ENCODE results near the gene TOP1. TPM values are rescaled to one million over a fixed set of nuclear protein-coding genes. Genes with fewer than 3 reads are reported as not detected.

TOP1 gene
- total and polyA plus RNA-seq, 2 experiments from 2014 or later: 21.5 to 21.7 TPM

- no peaks in the 10 kb centered on the region for H3K4me1 ChIP-seq (ENCODE audit: low read depth)
- H3K36me3 ChIP-seq: peaks cover 26% of the 10 kb centered on the region
- H3K4me3 ChIP-seq: no peak overlapping the region
- no peak overlapping the region for H3K27ac ChIP-seq
- H3K27me3 ChIP-seq: no peaks in the 10 kb centered on the region
- no peak for TF ChIP-seq CTCF (IDR thresholded peaks at IDR 0.05; ENCODE audit: low read depth, low read length)
- no peak for DNase-seq (ENCODE audit: low read depth in 1 of 2, low spot score in 1 of 2)
- no peaks in the 10 kb centered on the region for H3K9me3 ChIP-seq (ENCODE audit: low read depth)
These were observed 34.8 kb downstream of the TOP1 start for GRCh38 chr20:41063442-41063841.

GRCh38 chr20:41064377-41064776 lies 35.8 kb downstream of the TOP1 start:
- DNase-seq (ENCODE audit: low read depth in 1 of 2, low spot score in 1 of 2): no peak
- Histone ChIP-seq H3K9me3 (ENCODE audit: low read depth) (no peaks in the 10 kb centered on the region), H3K36me3 (peaks cover 26% of the 10 kb centered on the region), H3K4me1 (ENCODE audit: low read depth) (peaks cover 4% of the 10 kb centered on the region), H3K4me3 (no peak overlapping the region), H3K27me3 (no peaks in the 10 kb centered on the region), H3K27ac (no peak overlapping the region)
- TF ChIP-seq CTCF (IDR thresholded peaks at IDR 0.05; ENCODE audit: low read depth, low read length): no peak

- Histone ChIP-seq H3K27me3 (no peaks in the 10 kb centered on the region), H3K27ac (no peak overlapping the region), H3K36me3 (peaks cover 26% of the 10 kb centered on the region), H3K4me1 (ENCODE audit: low read depth) (peaks cover 13% of the 10 kb centered on the region), H3K9me3 (ENCODE audit: low read depth) (no peaks in the 10 kb centered on the region), H3K4me3 (no peak overlapping the region)
- DNase-seq (ENCODE audit: low read depth in 1 of 2, low spot score in 1 of 2): no peak
- TF ChIP-seq CTCF (IDR thresholded peaks at IDR 0.05; ENCODE audit: low read depth, low read length): no peak
These were observed 37.1 kb downstream of the TOP1 start for GRCh38 chr20:41065716-41066115.

- no peaks in the 10 kb centered on the region for H3K27me3 ChIP-seq
- peaks cover 3% of the 10 kb centered on the region for H3K36me3 ChIP-seq
- no peak overlapping the region for H3K4me3 ChIP-seq
- no peaks in the 10 kb centered on the region for H3K9me3 ChIP-seq (ENCODE audit: low read depth)
- no peak for DNase-seq (ENCODE audit: low read depth in 1 of 2, low spot score in 1 of 2)
- no peak overlapping the region for H3K27ac ChIP-seq
- TF ChIP-seq CTCF (IDR thresholded peaks at IDR 0.05; ENCODE audit: low read depth, low read length): no peak
- peaks cover 17% of the 10 kb centered on the region for H3K4me1 ChIP-seq (ENCODE audit: low read depth)
These were observed 40.2 kb downstream of the TOP1 start for GRCh38 chr20:41068806-41069205.

- Histone ChIP-seq H3K4me3 (no peak overlapping the region), H3K27ac (peak overlapping the region; percentile 36), H3K9me3 (ENCODE audit: low read depth) (no peaks in the 10 kb centered on the region), H3K27me3 (no peaks in the 10 kb centered on the region), H3K36me3 (peaks cover 8% of the 10 kb centered on the region), H3K4me1 (ENCODE audit: low read depth) (peaks cover 17% of the 10 kb centered on the region)
- TF ChIP-seq CTCF (IDR thresholded peaks at IDR 0.05; ENCODE audit: low read depth, low read length): no peak
- DNase-seq (ENCODE audit: low read depth in 1 of 2, low spot score in 1 of 2): peak in 1 of 2 donors; percentile 89
These were observed 43.7 kb downstream of the TOP1 start for GRCh38 chr20:41072190-41072863.

All from cardiac muscle cell (in vitro differentiated cells and primary cell).